Measurements from ENCODE around the gene TNFRSF12A. TPM values are rescaled to one million over a fixed set of nuclear protein-coding genes. Genes with fewer than 3 reads are reported as not detected.

The TNFRSF12A gene
- total RNA-seq, 1 donor from 2014 or later, result 4.2 TPM

- intact Hi-C loops (cut with micrococcal nuclease), result loop anchor here (1.0 to 2.0 kb wide), 2 partner anchors 9 to 15 kb away; no protein-coding TSS in a partner anchor
Observed at GRCh38 chr16:3045758-3046640, 25.8 kb downstream of the TNFRSF12A start, which contains the start of gene MMP25. Gene MMP25 (plus strand): TSS chr16:3046561. CDS start chr16:3046918, 357 bp downstream.

GRCh38 chr16:3046641-3047386 is 26.6 kb downstream of the TNFRSF12A start:
- intact Hi-C loops (cut with micrococcal nuclease), result loop anchor here (1.0 kb wide), 1 partner anchor 8 kb away; no protein-coding TSS in a partner anchor

DNA sequence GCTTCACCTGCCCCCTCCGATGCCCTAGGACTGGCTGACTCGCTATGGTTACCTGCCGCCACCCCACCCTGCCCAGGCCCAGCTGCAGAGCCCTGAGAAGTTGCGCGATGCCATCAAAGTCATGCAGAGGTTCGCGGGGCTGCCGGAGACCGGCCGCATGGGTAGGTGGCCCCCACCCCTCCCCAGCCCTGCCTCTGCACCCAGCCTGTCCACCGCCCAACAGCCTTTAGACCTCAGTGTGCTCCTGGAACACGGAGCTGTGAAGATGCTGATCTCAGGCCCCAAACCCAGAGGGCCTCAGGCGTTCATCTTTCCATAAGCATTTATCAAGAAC is 27.2 kb downstream of the TNFRSF12A start:
- intact Hi-C loops (cut with micrococcal nuclease), result no loop called here

- intact Hi-C loops (cut with micrococcal nuclease), result loop anchor here (10.0 kb wide), 1 partner anchor 405 kb away; no protein-coding TSS in a partner anchor
Observed at GRCh38 chr16:3049921-3050481, 29.8 kb downstream of the TNFRSF12A start.

DNA sequence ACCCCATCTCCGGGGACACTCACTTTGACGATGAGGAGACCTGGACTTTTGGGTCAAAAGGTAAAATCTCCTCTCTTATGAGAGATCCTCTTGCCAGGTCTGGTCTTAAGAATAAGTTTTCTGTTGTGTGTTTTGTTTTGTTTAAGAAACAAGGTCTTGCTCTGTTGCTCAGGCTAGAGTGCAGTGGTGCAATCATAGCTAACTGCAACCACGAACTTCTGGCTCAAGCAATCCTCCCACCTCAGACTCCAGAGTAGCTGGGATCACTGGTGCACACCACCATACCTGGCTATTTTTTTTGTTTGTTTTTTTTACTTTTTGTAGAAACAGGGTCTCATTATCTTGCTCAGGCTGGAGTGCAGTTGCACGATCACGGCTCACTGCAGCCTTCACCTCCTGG is 30.3 kb downstream of the TNFRSF12A start:
- intact Hi-C loops (cut with micrococcal nuclease), result loop anchor here (10.0 kb wide), 1 partner anchor 404 kb away; no protein-coding TSS in a partner anchor

GRCh38 chr16:3051009-3051408 is 30.8 kb downstream of the TNFRSF12A start:
- intact Hi-C loops (cut with micrococcal nuclease), result loop anchor here (10.0 kb wide), 1 partner anchor 404 kb away; no protein-coding TSS in a partner anchor

- intact Hi-C loops (cut with micrococcal nuclease), result loop anchor here (10.0 kb wide), 1 partner anchor 403 kb away; no protein-coding TSS in a partner anchor
Observed at GRCh38 chr16:3051494-3051893, 31.3 kb downstream of the TNFRSF12A start.

GRCh38 chr16:3052571-3053329 is 32.6 kb downstream of the TNFRSF12A start:
- intact Hi-C loops (cut with micrococcal nuclease), result loop anchor here (10.0 kb wide), 1 partner anchor 402 kb away; no protein-coding TSS in a partner anchor

- intact Hi-C loops (cut with micrococcal nuclease), result loop anchor here (10.0 kb wide), 1 partner anchor 401 kb away; no protein-coding TSS in a partner anchor
Observed at GRCh38 chr16:3053330-3053710, 33.2 kb downstream of the TNFRSF12A start.

DNA sequence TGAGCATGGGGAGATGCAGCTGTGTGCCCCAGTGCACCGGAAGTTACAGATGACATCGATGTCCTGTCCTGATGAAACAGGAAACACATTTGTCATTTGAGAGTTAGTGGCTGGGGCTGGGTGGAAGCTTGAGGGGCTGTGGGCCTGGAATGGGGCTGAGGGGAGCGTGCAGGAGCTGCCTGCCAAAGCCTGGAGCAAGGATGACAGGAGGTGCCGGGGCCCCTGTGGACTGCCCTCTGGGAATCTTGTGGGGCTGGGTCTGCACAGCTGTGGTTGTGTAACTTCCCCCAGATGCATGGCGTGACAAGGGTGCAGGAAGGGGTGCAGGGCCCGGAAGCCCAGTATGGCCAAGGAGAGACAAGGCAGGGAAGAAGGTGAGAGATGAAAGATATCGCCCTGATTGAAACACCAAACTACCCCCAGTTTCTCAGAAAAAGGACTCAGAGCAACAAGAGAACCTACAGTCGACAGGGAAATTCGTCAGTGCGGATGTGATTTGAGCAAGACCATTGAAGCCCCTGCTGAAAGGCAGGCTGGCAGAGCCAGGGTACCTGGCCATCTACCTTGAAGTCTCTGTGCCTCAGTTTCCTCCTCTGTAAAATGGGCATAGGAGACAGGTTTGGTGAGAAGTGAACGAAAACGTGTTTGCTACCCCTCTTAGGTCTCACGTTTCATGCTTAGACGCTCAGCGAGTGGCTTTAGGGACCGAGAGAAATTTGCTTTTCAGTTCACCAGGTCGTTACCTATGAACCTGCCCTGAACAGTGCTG is 35.0 kb downstream of the TNFRSF12A start:
- intact Hi-C loops (cut with micrococcal nuclease), result loop anchor here (1.0 to 10.0 kb wide), 4 partner anchors 9 to 1252 kb away; partner anchors contain the start of genes HCFC1R1, MMP25, THOC6 and TNFRSF12A

- intact Hi-C loops (cut with micrococcal nuclease), result loop anchor here (1.0 to 10.0 kb wide), 4 partner anchors 9 to 1252 kb away; partner anchors contain the start of genes HCFC1R1, MMP25, THOC6 and TNFRSF12A
Observed at GRCh38 chr16:3055734-3056115, 35.6 kb downstream of the TNFRSF12A start.

DNA sequence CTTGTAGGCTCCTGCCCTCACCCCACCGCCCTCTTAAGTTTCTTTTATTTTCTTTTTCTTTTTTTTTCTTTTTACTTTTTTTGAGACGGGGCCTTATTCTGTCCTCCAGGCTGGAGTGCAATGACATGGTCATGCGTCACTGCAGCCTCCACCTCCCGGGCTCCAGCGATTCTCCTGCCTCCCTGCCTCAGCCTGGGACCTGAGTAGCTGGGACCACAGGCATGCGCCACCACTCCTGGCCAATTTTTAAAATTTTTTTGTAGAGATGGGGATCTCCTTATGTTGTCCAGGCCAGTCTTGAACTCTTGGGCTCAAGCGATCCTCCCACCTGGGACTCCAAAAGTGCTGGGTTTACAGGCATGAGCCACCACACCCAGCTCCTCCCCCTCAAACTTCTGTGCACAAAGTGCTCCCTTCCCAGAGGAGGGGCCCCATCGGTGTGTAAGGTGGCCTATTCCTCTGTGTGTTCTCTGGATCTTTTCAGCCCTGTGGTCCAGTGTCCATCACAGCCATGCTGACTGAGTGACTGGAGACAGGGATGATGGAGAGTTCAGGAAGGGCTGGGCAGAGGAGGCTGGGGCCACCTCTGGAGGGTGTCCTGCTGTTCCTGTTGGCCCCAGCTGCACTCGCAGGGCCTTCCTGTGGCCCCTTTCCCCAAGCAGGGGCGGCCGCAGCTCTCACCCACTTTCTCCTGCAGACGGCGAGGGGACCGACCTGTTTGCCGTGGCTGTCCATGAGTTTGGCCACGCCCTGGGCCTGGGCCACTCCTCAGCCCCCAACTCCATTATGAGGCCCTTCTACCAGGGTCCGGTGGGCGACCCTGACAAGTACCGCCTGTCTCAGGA is 36.4 kb downstream of the TNFRSF12A start:
- intact Hi-C loops (cut with micrococcal nuclease), result loop anchor here (5.0 to 10.0 kb wide), 3 partner anchors 34 to 1251 kb away; partner anchors contain the start of genes HCFC1R1, THOC6 and TNFRSF12A

DNA sequence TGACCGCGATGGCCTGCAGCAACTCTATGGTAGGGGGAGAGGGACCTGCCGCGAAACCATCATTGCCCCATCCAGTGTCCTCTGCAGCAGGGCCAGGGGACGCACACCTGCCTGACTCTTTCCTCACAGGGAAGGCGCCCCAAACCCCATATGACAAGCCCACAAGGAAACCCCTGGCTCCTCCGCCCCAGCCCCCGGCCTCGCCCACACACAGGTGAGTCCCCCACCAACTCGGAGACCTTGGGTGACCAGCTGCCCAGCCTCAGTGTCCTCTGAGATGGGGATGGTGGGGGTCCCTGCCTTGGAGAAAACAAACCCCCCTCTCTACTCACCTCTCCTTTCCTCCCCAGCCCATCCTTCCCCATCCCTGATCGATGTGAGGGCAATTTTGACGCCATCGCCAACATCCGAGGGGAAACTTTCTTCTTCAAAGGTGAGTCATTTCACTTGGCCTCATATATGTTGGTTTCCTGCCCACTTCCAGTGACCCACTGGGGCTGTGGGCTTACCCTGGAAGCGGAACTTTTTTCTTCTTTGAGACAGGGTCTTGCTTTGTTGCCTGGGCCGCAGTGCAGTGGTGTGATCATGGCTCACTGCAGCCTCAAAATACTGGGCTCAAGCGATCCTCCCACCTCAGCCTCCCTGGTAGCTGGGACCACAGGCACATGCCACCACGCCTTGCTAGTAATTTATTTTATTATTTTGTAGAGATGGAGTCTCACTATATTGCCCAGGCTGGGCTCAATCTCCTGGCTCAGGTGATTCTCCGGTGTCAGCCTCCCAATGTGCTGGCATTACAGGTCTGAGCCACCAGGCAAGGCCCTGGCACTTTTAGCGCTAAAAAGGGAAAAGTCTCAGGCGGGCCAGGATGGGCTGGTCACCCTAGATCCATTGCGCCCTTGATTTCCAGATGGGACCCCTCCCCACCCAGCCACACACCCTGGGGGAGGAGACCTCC is 37.3 kb downstream of the TNFRSF12A start:
- intact Hi-C loops (cut with micrococcal nuclease), result loop anchor here (2.0 to 10.0 kb wide), 5 partner anchors 17 to 1250 kb away; partner anchors contain the start of genes HCFC1R1, THOC6 and TNFRSF12A

DNA sequence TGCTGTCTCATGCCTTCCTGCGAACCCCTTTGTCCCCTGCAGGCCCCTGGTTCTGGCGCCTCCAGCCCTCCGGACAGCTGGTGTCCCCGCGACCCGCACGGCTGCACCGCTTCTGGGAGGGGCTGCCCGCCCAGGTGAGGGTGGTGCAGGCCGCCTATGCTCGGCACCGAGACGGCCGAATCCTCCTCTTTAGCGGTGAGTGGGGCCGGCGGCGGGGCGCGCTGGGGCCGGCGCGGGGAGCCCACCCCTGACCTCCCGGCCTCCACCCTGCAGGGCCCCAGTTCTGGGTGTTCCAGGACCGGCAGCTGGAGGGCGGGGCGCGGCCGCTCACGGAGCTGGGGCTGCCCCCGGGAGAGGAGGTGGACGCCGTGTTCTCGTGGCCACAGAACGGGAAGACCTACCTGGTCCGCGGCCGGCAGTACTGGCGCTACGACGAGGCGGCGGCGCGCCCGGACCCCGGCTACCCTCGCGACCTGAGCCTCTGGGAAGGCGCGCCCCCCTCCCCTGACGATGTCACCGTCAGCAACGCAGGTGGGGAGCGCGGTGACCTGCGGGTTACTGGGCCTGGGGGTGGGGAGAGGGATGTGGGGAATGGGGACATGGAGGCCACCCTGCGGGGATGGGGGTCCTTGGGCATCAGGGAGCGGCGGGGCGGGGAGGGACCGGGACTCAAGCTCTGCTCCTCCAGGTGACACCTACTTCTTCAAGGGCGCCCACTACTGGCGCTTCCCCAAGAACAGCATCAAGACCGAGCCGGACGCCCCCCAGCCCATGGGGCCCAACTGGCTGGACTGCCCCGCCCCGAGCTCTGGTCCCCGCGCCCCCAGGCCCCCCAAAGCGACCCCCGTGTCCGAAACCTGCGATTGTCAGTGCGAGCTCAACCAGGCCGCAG is 38.2 kb downstream of the TNFRSF12A start:
- intact Hi-C loops (cut with micrococcal nuclease), result loop anchor here (1.0 to 10.0 kb wide), 9 partner anchors 16 to 1249 kb away; partner anchors contain the start of genes HCFC1R1, THOC6 and TNFRSF12A

- intact Hi-C loops (cut with micrococcal nuclease), result loop anchor here (1.0 to 10.0 kb wide), 9 partner anchors 16 to 1248 kb away; partner anchors contain the start of genes HCFC1R1, THOC6 and TNFRSF12A
Observed at GRCh38 chr16:3059041-3059722, 39.0 kb downstream of the TNFRSF12A start.
